Activated CD4-positive, alpha-beta T cell treated with anti-CD3 and anti-CD28 coated beads for 36 hours (primary cell): ENCODE data around the gene EGR1. TPM values are rescaled to one million over a fixed set of nuclear protein-coding genes. Genes with fewer than 3 reads are reported as not detected.

Experiments used
- ATAC-seq: fragments of 200-7000 bp; cut with Tn5 transposase; one replicate; pipeline ENCODE4 v1.10.0; 2021; ENCODE audit warnings: mild to moderate bottlenecking, moderate library complexity
- CTCF ChIA-PET: fragments of 350-600 bp; sonication (Branson Sonifier 250); formaldehyde crosslinking; loops from one replicate; lab custom pipeline; 2021; ENCODE audit warnings: antibody characterized with exemption; lab: Charles Lee
- POLR2A ChIA-PET: fragments of 350-600 bp; sonication (Branson Sonifier 250); formaldehyde crosslinking; loops from one replicate; lab custom pipeline; 2021; ENCODE audit warnings: antibody characterized with exemption, inconsistent platforms; lab: Charles Lee
- DNase-seq: peaks from one replicate; pipeline ENCODE4 v3.0.0-alpha.2; 2020
- H3K27ac Mint-ChIP-seq: one replicate; pipeline ENCODE4 v1.8.0; 2021; ENCODE audit warnings: mixed read lengths
- H3K27me3 Mint-ChIP-seq: one replicate; pipeline ENCODE4 v1.8.0; 2021; ENCODE audit warnings: mixed read lengths
- H3K36me3 Mint-ChIP-seq: one replicate; pipeline ENCODE4 v1.8.0; 2021; ENCODE audit warnings: low read depth, mixed read lengths
- H3K4me1 Mint-ChIP-seq: one replicate; pipeline ENCODE4 v1.8.0; 2021; ENCODE audit warnings: mixed read lengths
- H3K4me3 Mint-ChIP-seq: one replicate; pipeline ENCODE4 v1.8.0; 2021; ENCODE audit warnings: mild to moderate bottlenecking, moderate library complexity, mixed read lengths
- H3K9me3 Mint-ChIP-seq: one replicate; pipeline ENCODE4 v1.8.0; 2021; ENCODE audit warnings: low read depth, mixed read lengths
- intact Hi-C, 2 experiments: fragments of 100-400 bp; cut with DNase I in 1 of 2; cut with micrococcal nuclease in 1 of 2; formaldehyde crosslinking; loops; one replicate each; pipeline versions ENCODE4 v1.14.2 to v1.15.1; 2022 to 2024; cut with DNase I, micrococcal nuclease
- total RNA-seq, 2 experiments: library from RNA; stranded (reverse); gene quantifications; one replicate each; pipeline ENCODE4 v1.2.3, GENCODE V29; 2021

EGR1 gene
- total RNA-seq, 2 experiments from 2014 or later = 45.3 to 48.8 TPM

DNA sequence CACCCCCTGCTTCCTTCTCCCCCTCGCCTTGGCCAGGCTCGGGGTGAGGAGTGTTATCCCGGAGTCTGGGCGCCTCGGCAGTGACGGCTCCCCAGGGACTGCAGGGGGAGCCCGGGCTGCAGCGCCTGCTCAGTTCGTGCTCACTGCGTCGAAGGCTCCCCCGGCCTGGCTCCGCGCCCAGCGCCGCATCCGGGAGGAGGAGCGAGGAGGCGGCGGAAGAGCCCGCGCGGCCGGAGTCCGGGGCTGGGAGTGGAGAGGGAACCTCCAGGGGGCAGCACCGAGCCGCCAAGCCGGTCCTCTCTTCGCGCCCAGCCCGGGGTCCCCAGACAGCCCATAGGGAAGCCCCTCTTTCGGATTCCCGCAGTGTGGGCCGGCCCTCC lies 1.3 kb upstream of the EGR1 start:
- H3K27me3 Mint-ChIP-seq = no peaks in the 10 kb centered on the region
- H3K36me3 Mint-ChIP-seq = peaks cover 29% of the 10 kb centered on the region
- H3K4me3 Mint-ChIP-seq = peak overlapping the region; percentile 77

GRCh38 chr5:138464388-138465260 lies 655 bp upstream of the EGR1 start:
- intact Hi-C loops = loop anchor here (1.0 to 10.0 kb wide), 19 partner anchors 14 to 1100 kb away; partner anchors contain the start of genes ETF1 (in 2 of the 2), BRD8 (in 1 of the 2), CDC23 (in 1 of the 2) and FAM13B (in 1 of the 2)
- ChIA-PET CTCF (interaction anchor here (0.5 to 3.0 kb wide), 23 partner anchors 9 to 286 kb away, joined by 3 to 12 read pairs (median 3); partner anchors contain the start of genes BRD8, CDC25C, ETF1 and KIF20A), POLR2A (interaction anchor here (0.6 to 2.8 kb wide), 11 partner anchors 15 to 133 kb away, joined by 3 to 22 read pairs (median 5); partner anchors contain the start of genes CDC25C, ETF1, FAM53C and KDM3B)
- Mint-ChIP-seq H3K27me3 (no peaks in the 10 kb centered on the region), H3K4me3 (peak overlapping the region; percentile 77), H3K9me3 (no peaks in the 10 kb centered on the region), H3K36me3 (peaks cover 29% of the 10 kb centered on the region), H3K27ac (peak overlapping the region; percentile 93), H3K4me1 (peaks cover 52% of the 10 kb centered on the region)
- peak; percentile 81 for ATAC-seq
- DNase-seq = peak; percentile 98

More for the DNA sequence above, 1.3 kb upstream of the EGR1 start:
- DNase-seq = peak; percentile 97
- CTCF ChIA-PET = interaction anchor here (0.6 to 3.0 kb wide), 9 partner anchors 9 to 111 kb away, joined by 3 to 12 read pairs (median 4); partner anchors contain the start of gene ETF1
- ATAC-seq = peak; percentile 54
- intact Hi-C loops = loop anchor here (1.0 to 10.0 kb wide), 18 partner anchors 14 to 1101 kb away; partner anchors contain the start of genes ETF1 (in 2 of the 2), BRD8 (in 1 of the 2), CDC23 (in 1 of the 2) and FAM13B (in 1 of the 2)
- Mint-ChIP-seq H3K4me1 (peaks cover 58% of the 10 kb centered on the region), H3K27ac (peak overlapping the region; percentile 94), H3K9me3 (no peaks in the 10 kb centered on the region)
- POLR2A ChIA-PET = interaction anchor here (1.3 to 2.8 kb wide), 3 partner anchors 25 to 80 kb away, joined by 3 to 22 read pairs (median 8); partner anchors contain the start of genes ETF1 and REEP2

DNA sequence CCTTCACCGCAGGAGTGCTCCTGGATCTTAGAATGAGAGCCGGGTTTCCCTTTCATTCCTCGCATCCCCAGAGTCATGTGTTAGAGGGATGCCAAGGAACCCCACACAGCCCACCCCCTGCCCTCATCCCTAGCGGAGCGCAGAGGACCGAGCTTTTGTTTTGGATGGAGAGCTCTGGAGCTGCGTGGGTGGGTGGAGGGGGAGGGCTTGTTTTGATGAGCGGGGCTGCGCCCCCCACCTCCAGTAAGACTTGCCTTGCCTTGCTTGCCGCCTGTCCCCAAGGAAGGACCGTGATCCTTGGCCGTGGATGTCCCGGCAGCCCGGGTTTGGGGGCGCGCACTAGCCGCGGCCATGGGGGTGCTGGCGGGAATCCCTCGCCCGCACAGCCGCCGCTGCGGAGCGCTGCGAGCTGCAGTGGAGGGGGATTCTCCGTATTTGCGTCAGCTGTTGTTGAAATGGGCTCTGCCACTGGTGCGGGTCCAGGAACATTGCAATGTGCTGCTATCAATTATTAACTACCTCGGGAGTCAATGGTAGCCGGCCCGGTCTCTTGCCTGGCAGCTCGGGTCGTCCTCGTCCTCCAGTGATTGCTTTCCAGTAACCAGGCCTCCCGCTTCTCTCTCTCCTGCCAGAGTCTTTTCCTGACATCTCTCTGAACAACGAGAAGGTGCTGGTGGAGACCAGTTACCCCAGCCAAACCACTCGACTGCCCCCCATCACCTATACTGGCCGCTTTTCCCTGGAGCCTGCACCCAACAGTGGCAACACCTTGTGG lies 1.0 kb downstream of the EGR1 start:
- H3K4me3 Mint-ChIP-seq = peak overlapping the region; percentile 77
- ATAC-seq (no peak), DNase-seq (peak; percentile 51)
- H3K27ac Mint-ChIP-seq = peak overlapping the region; percentile 35
- H3K4me1 Mint-ChIP-seq = peaks cover 35% of the 10 kb centered on the region
- ChIA-PET CTCF (interaction anchor here (1.0 to 3.0 kb wide), 6 partner anchors 11 to 36 kb away, joined by 3 to 12 read pairs (median 5); no protein-coding TSS in a partner anchor), POLR2A (interaction anchor here (0.6 to 2.8 kb wide), 7 partner anchors 15 to 1079 kb away, joined by 3 to 22 read pairs (median 5); partner anchors contain the start of genes ETF1 and HSPA9)
- peaks cover 29% of the 10 kb centered on the region for H3K36me3 Mint-ChIP-seq
- intact Hi-C loops = loop anchor here (10.0 kb wide), 3 partner anchors 728 to 1098 kb away; partner anchors contain the start of genes SIL1 (in 1 of the 2) and UBE2D2 (in 1 of the 2)
- no peaks in the 10 kb centered on the region for H3K9me3 Mint-ChIP-seq
- H3K27me3 Mint-ChIP-seq = no peaks in the 10 kb centered on the region

GRCh38 chr5:138466900-138467710 lies 1.8 kb downstream of the EGR1 start:
- no peaks in the 10 kb centered on the region for H3K27me3 Mint-ChIP-seq
- H3K36me3 Mint-ChIP-seq = peaks cover 29% of the 10 kb centered on the region
- intact Hi-C loops = loop anchor here (10.0 kb wide), 3 partner anchors 728 to 1098 kb away; partner anchors contain the start of genes SIL1 (in 1 of the 2) and UBE2D2 (in 1 of the 2)
- H3K4me1 Mint-ChIP-seq = peaks cover 28% of the 10 kb centered on the region
- no peak for DNase-seq
- H3K4me3 Mint-ChIP-seq = peak overlapping the region; percentile 77
- no peak for ATAC-seq
- H3K9me3 Mint-ChIP-seq = no peaks in the 10 kb centered on the region
- CTCF ChIA-PET = interaction anchor here (0.9 to 3.0 kb wide), 4 partner anchors 12 to 38 kb away, joined by 3 to 12 read pairs (median 4); no protein-coding TSS in a partner anchor
- peak overlapping the region; percentile 53 for H3K27ac Mint-ChIP-seq
- POLR2A ChIA-PET = interaction anchor here (0.6 to 1.4 kb wide), 4 partner anchors 14 to 464 kb away, joined by 3 to 11 read pairs (median 3); partner anchors contain the start of gene HSPA9

- DNase-seq = no peak
- H3K27me3 Mint-ChIP-seq = no peaks in the 10 kb centered on the region
- H3K4me3 Mint-ChIP-seq = peak overlapping the region; percentile 77
- CTCF ChIA-PET = interaction anchor here (0.9 to 1.6 kb wide), 2 partner anchors 35 to 37 kb away, joined by 3 to 5 read pairs; no protein-coding TSS in a partner anchor
- POLR2A ChIA-PET = interaction anchor here (0.6 kb wide), 1 partner anchor 465 kb away, joined by 3 read pairs; no protein-coding TSS in a partner anchor
- no peak for ATAC-seq
- H3K9me3 Mint-ChIP-seq = no peaks in the 10 kb centered on the region
- H3K36me3 Mint-ChIP-seq = peaks cover 29% of the 10 kb centered on the region
- peaks cover 28% of the 10 kb centered on the region for H3K4me1 Mint-ChIP-seq
- intact Hi-C loops = loop anchor here (10.0 kb wide), 3 partner anchors 727 to 1097 kb away; partner anchors contain the start of genes SIL1 (in 1 of the 2) and UBE2D2 (in 1 of the 2)
- H3K27ac Mint-ChIP-seq = peak overlapping the region; percentile 59
These were observed 2.4 kb downstream of the EGR1 start for GRCh38 chr5:138467711-138468132.

GRCh38 chr5:138468133-138468965 lies 3.1 kb downstream of the EGR1 start:
- Mint-ChIP-seq H3K27ac (peak overlapping the region; percentile 59), H3K9me3 (no peaks in the 10 kb centered on the region), H3K4me3 (peak overlapping the region; percentile 77), H3K4me1 (peaks cover 26% of the 10 kb centered on the region), H3K36me3 (peaks cover 29% of the 10 kb centered on the region), H3K27me3 (no peaks in the 10 kb centered on the region)
- ChIA-PET POLR2A (no interaction called here), CTCF (interaction anchor here (0.9 to 1.6 kb wide), 3 partner anchors 34 to 37 kb away, joined by 3 to 5 read pairs (median 4); no protein-coding TSS in a partner anchor)
- DNase-seq (no peak), ATAC-seq (no peak)
- intact Hi-C loops = loop anchor here (10.0 kb wide), 3 partner anchors 726 to 1096 kb away; partner anchors contain the start of genes SIL1 (in 1 of the 2) and UBE2D2 (in 1 of the 2)

DNA sequence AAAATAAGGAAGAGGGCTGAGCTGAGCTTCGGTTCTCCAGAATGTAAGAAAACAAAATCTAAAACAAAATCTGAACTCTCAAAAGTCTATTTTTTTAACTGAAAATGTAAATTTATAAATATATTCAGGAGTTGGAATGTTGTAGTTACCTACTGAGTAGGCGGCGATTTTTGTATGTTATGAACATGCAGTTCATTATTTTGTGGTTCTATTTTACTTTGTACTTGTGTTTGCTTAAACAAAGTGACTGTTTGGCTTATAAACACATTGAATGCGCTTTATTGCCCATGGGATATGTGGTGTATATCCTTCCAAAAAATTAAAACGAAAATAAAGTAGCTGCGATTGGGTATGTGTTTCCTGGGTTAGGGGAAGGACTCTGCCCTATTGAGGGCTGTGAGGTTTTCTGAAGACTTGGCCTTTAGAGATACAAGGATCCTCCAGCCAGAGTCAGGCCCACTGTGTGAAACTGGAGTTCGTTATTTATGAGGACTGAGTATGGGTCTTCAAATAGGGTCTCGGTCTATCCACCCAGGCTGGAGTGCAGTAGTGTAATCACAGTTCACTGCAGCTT lies 3.8 kb downstream of the EGR1 start:
- DNase-seq (no peak), ATAC-seq (no peak)
- intact Hi-C loops = loop anchor here (10.0 kb wide), 3 partner anchors 726 to 1096 kb away; partner anchors contain the start of genes SIL1 (in 1 of the 2) and UBE2D2 (in 1 of the 2)
- Mint-ChIP-seq H3K4me1 (peaks cover 25% of the 10 kb centered on the region), H3K36me3 (peaks cover 29% of the 10 kb centered on the region), H3K9me3 (no peaks in the 10 kb centered on the region), H3K4me3 (peak overlapping the region; percentile 77), H3K27me3 (no peaks in the 10 kb centered on the region), H3K27ac (peak overlapping the region; percentile 48)
- CTCF ChIA-PET = interaction anchor here (0.6 to 1.4 kb wide), 2 partner anchors 33 to 91 kb away, joined by 3 to 4 read pairs; no protein-coding TSS in a partner anchor
- POLR2A ChIA-PET = no interaction called here

DNA sequence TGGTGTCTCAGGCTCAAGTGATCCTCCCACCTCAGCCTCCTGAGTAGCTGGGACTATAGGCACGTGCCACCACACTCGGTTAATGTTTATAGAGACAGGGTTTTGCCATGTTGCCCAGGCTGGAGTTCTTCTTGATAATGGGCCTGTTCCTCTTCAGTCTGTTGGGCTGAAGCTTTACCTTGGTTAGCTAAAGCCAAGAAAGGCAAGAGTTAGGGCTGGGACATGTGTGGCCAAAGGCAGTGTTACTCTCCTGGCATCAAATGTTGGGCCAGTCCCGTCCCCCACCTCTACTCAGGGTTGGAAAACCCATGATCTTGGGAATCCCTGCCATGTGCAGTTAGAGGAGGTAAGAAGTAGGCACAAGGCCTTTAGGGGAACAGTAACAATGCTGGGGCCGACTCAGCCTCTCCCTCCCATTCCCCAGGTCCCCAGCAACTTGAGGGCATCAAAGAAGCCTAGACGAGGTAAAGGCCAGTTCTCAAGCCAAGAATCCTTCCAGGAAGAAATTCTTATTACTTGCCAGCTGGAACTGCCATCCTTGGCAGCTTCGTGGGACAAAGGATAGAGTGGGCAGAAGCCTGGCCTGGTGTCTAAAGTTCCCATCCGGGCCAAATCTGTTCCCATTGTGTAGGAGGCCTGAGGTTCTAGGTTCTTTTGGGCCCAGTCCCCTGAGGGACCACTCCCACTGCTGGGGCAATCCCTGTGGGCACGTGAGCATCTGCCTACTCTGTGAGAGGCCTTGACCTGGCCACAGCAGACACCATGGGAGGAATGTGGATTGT lies 4.5 kb downstream of the EGR1 start:
- POLR2A ChIA-PET = no interaction called here
- Mint-ChIP-seq H3K27me3 (no peaks in the 10 kb centered on the region), H3K4me1 (peaks cover 25% of the 10 kb centered on the region), H3K4me3 (no peak overlapping the region), H3K27ac (no peak overlapping the region), H3K9me3 (no peaks in the 10 kb centered on the region), H3K36me3 (peaks cover 29% of the 10 kb centered on the region)
- intact Hi-C loops = loop anchor here (10.0 kb wide), 3 partner anchors 725 to 1095 kb away; partner anchors contain the start of genes SIL1 (in 1 of the 2) and UBE2D2 (in 1 of the 2)
- CTCF ChIA-PET = interaction anchor here (0.6 to 1.4 kb wide), 2 partner anchors 32 to 91 kb away, joined by 3 to 4 read pairs; no protein-coding TSS in a partner anchor
- DNase-seq (peak; percentile 17), ATAC-seq (no peak)
